Esophagus muscularis mucosa (tissue), 4 donors: Measurements from ENCODE around the gene PRKACA.

Source experiments
- EP300 ChIP-seq: sonication (generic); formaldehyde crosslinking; IDR thresholded peaks from one replicate; pipeline ENCODE4 v1.6.1; 2017; ENCODE audit warnings: antibody characterized with exemption
- POLR2A ChIP-seq: fragments of 450-650 bp; IDR thresholded peaks from one replicate; pipeline ENCODE4 v1.6.1; 2017; ENCODE audit warnings: antibody characterized with exemption, moderate library complexity, mild to moderate bottlenecking, low read depth
- TF ChIP-seq, protein P1 (sequence below), 3 experiments: fragments of 200-600 bp in 2 of 3; fragments of 450-650 bp in 1 of 3; sonication (generic) in 2 of 3; IDR thresholded peaks; one replicate each; pipeline ENCODE4 v1.5.1; 2017 to 2019; ENCODE audit warnings: antibody characterized with exemption in 3 of 3, mild to moderate bottlenecking in 2 of 3, moderate library complexity in 1 of 3

- TF ChIP-seq EP300 = no peak
- TF ChIP-seq, protein P1, sequence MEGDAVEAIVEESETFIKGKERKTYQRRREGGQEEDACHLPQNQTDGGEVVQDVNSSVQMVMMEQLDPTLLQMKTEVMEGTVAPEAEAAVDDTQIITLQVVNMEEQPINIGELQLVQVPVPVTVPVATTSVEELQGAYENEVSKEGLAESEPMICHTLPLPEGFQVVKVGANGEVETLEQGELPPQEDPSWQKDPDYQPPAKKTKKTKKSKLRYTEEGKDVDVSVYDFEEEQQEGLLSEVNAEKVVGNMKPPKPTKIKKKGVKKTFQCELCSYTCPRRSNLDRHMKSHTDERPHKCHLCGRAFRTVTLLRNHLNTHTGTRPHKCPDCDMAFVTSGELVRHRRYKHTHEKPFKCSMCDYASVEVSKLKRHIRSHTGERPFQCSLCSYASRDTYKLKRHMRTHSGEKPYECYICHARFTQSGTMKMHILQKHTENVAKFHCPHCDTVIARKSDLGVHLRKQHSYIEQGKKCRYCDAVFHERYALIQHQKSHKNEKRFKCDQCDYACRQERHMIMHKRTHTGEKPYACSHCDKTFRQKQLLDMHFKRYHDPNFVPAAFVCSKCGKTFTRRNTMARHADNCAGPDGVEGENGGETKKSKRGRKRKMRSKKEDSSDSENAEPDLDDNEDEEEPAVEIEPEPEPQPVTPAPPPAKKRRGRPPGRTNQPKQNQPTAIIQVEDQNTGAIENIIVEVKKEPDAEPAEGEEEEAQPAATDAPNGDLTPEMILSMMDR (IDR thresholded peaks at IDR 0.05) = no peak
- TF ChIP-seq POLR2A = no peak
Measured at GRCh38 chr19:14062558-14062855, 55.1 kb downstream of the PRKACA start.
